ENCODE results near the gene SORCS2.

GRCh38 chr4:7153711-7154110 lies 38.6 kb upstream of the SORCS2 start:
- TF ChIP-seq CTCF (IDR thresholded peaks at IDR 0.05) (no peak), POLR2AphosphoS5 (IDR thresholded peaks at IDR 0.05) (no peak)
